Activated T-helper 1 cell treated with anti-CD3 and anti-CD28 coated beads, Interleukin-12 subunit alpha, Interleukin-12 subunit beta, Interleukin-2, Interleukin-4 antibody, amounts not matched to agents 30 ng/mL and 10 ng/mL and 1 ng/mL, durations not matched to agents 14 hours and 24 hours and 36 hours (primary cell): ENCODE results near the gene CIROP. TPM values are rescaled to one million over a fixed set of nuclear protein-coding genes. Genes with fewer than 3 reads are reported as not detected.
"Not testable (repeated sequence)": the region's sequence is repeated elsewhere in the genome, so short reads cannot be mapped to it uniquely, and the experiment has no call there.

ENCODE experiments used
- DNase-seq: peaks from one replicate; pipeline ENCODE4 v3.0.0; 2021; ENCODE audit warnings: low spot score
- H3K27ac Mint-ChIP-seq: one replicate; pipeline ENCODE4 v1.8.0; 2021; ENCODE audit warnings: mild to moderate bottlenecking, mixed read lengths
- H3K27me3 Mint-ChIP-seq: one replicate; pipeline ENCODE4 v1.8.0; 2022; ENCODE audit warnings: mild to moderate bottlenecking, moderate library complexity, mixed read lengths; ENCODE audit not compliant: insufficient read depth
- H3K36me3 Mint-ChIP-seq: one replicate; pipeline ENCODE4 v1.8.0; 2021; ENCODE audit warnings: low read depth, mixed read lengths
- H3K4me1 Mint-ChIP-seq: one replicate; pipeline ENCODE4 v1.8.0; 2021; ENCODE audit warnings: low read depth, mixed read lengths
- H3K4me3 Mint-ChIP-seq: one replicate; pipeline ENCODE4 v1.8.0; 2021; ENCODE audit warnings: mild to moderate bottlenecking, moderate library complexity, mixed read lengths
- H3K9me3 Mint-ChIP-seq: one replicate; pipeline ENCODE4 v1.8.0; 2021; ENCODE audit warnings: mixed read lengths
- intact Hi-C: fragments of 100-400 bp; cut with micrococcal nuclease; formaldehyde crosslinking; loops from one replicate; pipeline ENCODE4 v1.15.1; 2024
- total RNA-seq: library from RNA; stranded (reverse); gene quantifications from 2 replicates; pipeline ENCODE4 v1.2.3, GENCODE V29; 2022

CIROP gene
- total RNA-seq, 1 donor from 2014 or later = not detected

GRCh38 chr14:23115039-23115731 lies 10.4 kb upstream of the CIROP start:
- no peaks in the 10 kb centered on the region for H3K36me3 Mint-ChIP-seq
- H3K27me3 Mint-ChIP-seq = peaks cover 4% of the 10 kb centered on the region
- no peak overlapping the region for H3K4me3 Mint-ChIP-seq
- intact Hi-C loops = no loop called here
- DNase-seq = no peak
- H3K4me1 Mint-ChIP-seq = peaks cover 26% of the 10 kb centered on the region
- H3K27ac Mint-ChIP-seq = no peak overlapping the region
- H3K9me3 Mint-ChIP-seq = no peaks in the 10 kb centered on the region

GRCh38 chr14:23114669-23115038 lies 9.9 kb upstream of the CIROP start:
- no peak for DNase-seq
- Mint-ChIP-seq H3K4me3 (no peak overlapping the region), H3K27ac (peak overlapping the region; percentile 15), H3K36me3 (no peaks in the 10 kb centered on the region), H3K4me1 (peaks cover 21% of the 10 kb centered on the region), H3K9me3 (no peaks in the 10 kb centered on the region), H3K27me3 (peaks cover 4% of the 10 kb centered on the region)
- intact Hi-C loops = no loop called here

GRCh38 chr14:23114120-23114458 lies 9.3 kb upstream of the CIROP start:
- intact Hi-C loops = no loop called here

GRCh38 chr14:23113431-23114119 lies 8.8 kb upstream of the CIROP start:
- Mint-ChIP-seq H3K27me3 (peaks cover 7% of the 10 kb centered on the region), H3K27ac (no peak overlapping the region), H3K4me3 (no peak overlapping the region), H3K9me3 (no peaks in the 10 kb centered on the region), H3K4me1 (peaks cover 10% of the 10 kb centered on the region), H3K36me3 (no peaks in the 10 kb centered on the region)
- intact Hi-C loops = no loop called here
- no peak for DNase-seq

More at GRCh38 chr14:23114120-23114458, 9.3 kb upstream of the CIROP start:
- peak overlapping the region; percentile 15 for H3K27ac Mint-ChIP-seq
- no peak for DNase-seq
- peaks cover 15% of the 10 kb centered on the region for H3K4me1 Mint-ChIP-seq
- H3K9me3 Mint-ChIP-seq = no peaks in the 10 kb centered on the region
- peaks cover 7% of the 10 kb centered on the region for H3K27me3 Mint-ChIP-seq
- H3K4me3 Mint-ChIP-seq = no peak overlapping the region
- no peaks in the 10 kb centered on the region for H3K36me3 Mint-ChIP-seq

- no peak overlapping the region for H3K27ac Mint-ChIP-seq
- H3K9me3 Mint-ChIP-seq = no peaks in the 10 kb centered on the region
- peaks cover 10% of the 10 kb centered on the region for H3K4me1 Mint-ChIP-seq
- no peaks in the 10 kb centered on the region for H3K36me3 Mint-ChIP-seq
- intact Hi-C loops = no loop called here
- H3K27me3 Mint-ChIP-seq = peaks cover 7% of the 10 kb centered on the region
- no peak overlapping the region for H3K4me3 Mint-ChIP-seq
- DNase-seq = no peak
These were observed 7.8 kb upstream of the CIROP start for GRCh38 chr14:23112359-23113178.

DNA sequence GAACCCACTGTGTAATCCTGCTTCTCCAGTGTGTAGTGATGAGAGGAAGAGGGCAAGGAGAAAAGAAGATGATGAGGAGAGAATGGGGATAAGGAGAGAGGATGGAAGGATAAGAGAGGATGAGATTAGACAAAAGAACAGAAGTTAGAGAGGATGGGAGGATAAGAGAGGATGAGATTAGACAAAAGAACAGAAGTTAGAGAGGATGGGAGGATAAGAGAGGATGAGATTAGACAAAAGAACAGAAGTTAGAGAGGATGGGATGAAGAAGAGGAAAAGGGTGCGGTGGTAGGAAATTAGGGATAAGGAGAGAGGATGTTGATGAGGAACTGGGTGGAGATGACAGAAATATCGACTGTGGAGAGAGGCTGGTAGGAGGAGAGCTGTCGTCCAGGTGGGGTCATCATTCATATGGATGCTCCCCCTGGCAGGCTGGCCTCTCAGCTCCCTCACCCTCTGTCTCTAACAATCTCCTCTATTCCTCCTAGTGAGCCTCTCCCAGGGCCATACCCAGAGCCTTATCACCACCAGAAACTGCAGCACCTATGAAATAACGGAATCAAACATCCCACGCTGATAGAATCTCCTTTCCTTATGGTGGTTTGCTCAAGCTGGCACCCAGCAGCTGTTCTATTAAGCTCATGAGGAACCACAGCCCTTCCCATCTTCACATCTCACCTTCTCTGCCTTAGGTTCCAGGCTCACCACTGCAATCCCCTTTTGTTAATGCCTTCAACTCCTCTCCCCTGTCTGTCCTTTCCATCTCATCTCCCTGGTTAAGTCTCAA lies 6.0 kb upstream of the CIROP start:
- intact Hi-C loops = no loop called here
- peaks cover 7% of the 10 kb centered on the region for H3K27me3 Mint-ChIP-seq
- no peak for DNase-seq
- H3K9me3 Mint-ChIP-seq = no peaks in the 10 kb centered on the region
- no peak overlapping the region for H3K27ac Mint-ChIP-seq
- H3K36me3 Mint-ChIP-seq = no peaks in the 10 kb centered on the region
- H3K4me3 Mint-ChIP-seq = no peak overlapping the region
- peaks cover 10% of the 10 kb centered on the region for H3K4me1 Mint-ChIP-seq

DNA sequence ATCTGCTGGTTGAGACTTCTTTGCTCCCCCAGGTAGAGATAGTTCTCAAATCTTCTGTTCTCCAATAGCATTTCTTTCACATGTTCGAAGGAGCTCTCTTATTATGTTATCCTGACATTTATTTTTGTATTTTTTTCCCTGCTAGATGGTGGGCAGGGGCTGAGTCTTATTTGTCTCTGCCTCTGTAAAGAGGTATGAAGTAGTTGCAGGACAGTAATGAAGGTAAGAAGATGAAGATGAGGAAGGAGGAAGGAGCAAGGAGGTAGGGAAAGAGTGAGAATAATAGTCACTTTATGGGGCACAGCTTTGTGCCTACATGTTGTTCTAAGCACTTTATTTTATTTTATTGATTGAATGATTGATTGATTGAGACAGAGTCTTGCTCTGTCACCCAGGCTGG lies 5.0 kb upstream of the CIROP start:
- H3K36me3 Mint-ChIP-seq = no peaks in the 10 kb centered on the region
- no peak overlapping the region for H3K27ac Mint-ChIP-seq
- no peak for DNase-seq
- intact Hi-C loops = loop anchor here (1.0 kb wide), 1 partner anchor 32 kb away; no protein-coding TSS in a partner anchor
- H3K4me3 Mint-ChIP-seq = no peak overlapping the region
- no peaks in the 10 kb centered on the region for H3K9me3 Mint-ChIP-seq
- peaks cover 6% of the 10 kb centered on the region for H3K4me1 Mint-ChIP-seq
- H3K27me3 Mint-ChIP-seq = peaks cover 7% of the 10 kb centered on the region

GRCh38 chr14:23108169-23108568 lies 3.4 kb upstream of the CIROP start:
- H3K27ac Mint-ChIP-seq, H3K9me3 Mint-ChIP-seq, DNase-seq, H3K36me3 Mint-ChIP-seq, H3K4me1 Mint-ChIP-seq, H3K4me3 Mint-ChIP-seq, intact Hi-C loops: not testable (repeated sequence)
- H3K27me3 Mint-ChIP-seq = peaks cover 13% of the 10 kb centered on the region

DNA sequence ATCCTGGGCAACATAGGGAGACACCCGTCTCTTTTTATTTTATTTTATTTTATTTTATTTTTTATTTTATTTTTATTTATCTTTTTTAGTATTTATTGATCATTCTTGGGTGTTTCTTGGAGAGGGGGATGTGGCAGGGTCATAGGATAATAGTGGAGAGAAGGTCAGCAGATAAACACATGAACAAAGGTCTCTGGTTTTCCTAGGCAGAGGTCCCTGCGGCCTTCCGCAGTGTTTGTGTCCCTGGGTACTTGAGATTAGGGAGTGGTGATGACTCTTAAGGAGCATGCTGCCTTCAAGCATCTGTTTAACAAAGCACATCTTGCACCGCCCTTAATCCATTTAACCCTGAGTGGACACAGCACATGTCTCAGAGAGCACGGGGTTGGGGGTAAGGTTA lies 2.8 kb upstream of the CIROP start:
- intact Hi-C loops = not testable (repeated sequence)

DNA sequence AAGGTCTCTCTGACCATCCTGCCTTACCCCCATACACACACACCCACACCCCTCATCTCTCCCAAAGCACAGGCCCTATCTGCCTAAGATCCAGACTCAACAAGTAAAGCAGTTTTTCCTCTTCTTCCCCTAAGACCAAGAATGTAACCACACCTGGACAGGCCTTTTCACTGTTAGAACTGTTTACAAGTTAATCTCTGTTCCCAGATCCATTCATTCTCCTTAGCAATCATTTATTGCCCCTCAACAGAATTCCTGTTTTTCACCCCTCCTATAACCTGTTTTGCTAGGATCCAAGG lies 1.9 kb upstream of the CIROP start:
- no peaks in the 10 kb centered on the region for H3K36me3 Mint-ChIP-seq
- no peaks in the 10 kb centered on the region for H3K4me1 Mint-ChIP-seq
- no peak for DNase-seq
- H3K27me3 Mint-ChIP-seq = peaks cover 17% of the 10 kb centered on the region
- no peak overlapping the region for H3K27ac Mint-ChIP-seq
- no peaks in the 10 kb centered on the region for H3K9me3 Mint-ChIP-seq
- intact Hi-C loops = no loop called here
- no peak overlapping the region for H3K4me3 Mint-ChIP-seq

More for the DNA sequence above, 2.8 kb upstream of the CIROP start:
- DNase-seq, H3K27ac Mint-ChIP-seq, H3K4me3 Mint-ChIP-seq, H3K36me3 Mint-ChIP-seq, H3K4me1 Mint-ChIP-seq, H3K9me3 Mint-ChIP-seq: not testable (repeated sequence)
- H3K27me3 Mint-ChIP-seq = peaks cover 17% of the 10 kb centered on the region

DNA sequence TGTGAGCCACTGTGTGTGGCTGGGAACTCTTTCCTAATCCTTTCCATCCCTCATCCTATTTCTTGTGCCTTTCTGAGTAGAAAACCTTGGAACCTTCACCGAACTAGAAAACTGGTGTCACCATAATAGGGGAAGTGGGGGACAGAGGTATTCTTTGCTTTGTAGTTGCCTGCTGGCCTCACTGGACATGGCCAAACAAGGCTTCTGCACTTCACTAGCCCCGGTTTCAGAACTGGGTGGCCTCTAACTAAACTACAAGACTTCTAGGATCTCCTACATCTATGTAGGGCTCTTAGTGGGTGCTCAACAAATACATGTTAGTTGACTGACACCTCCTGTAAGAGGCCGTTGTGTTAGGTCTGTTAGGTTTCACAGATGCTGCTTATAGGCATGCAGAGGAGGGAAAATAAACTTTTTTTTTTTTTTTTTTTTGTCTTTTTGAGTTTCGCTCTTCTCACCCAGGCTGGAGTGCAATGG lies 597 bp upstream of the CIROP start:
- no peak overlapping the region for H3K4me3 Mint-ChIP-seq
- no peaks in the 10 kb centered on the region for H3K4me1 Mint-ChIP-seq
- H3K27ac Mint-ChIP-seq = no peak overlapping the region
- intact Hi-C loops = no loop called here
- H3K9me3 Mint-ChIP-seq = no peaks in the 10 kb centered on the region
- no peak for DNase-seq
- H3K27me3 Mint-ChIP-seq = peaks cover 17% of the 10 kb centered on the region
- H3K36me3 Mint-ChIP-seq = no peaks in the 10 kb centered on the region

DNA sequence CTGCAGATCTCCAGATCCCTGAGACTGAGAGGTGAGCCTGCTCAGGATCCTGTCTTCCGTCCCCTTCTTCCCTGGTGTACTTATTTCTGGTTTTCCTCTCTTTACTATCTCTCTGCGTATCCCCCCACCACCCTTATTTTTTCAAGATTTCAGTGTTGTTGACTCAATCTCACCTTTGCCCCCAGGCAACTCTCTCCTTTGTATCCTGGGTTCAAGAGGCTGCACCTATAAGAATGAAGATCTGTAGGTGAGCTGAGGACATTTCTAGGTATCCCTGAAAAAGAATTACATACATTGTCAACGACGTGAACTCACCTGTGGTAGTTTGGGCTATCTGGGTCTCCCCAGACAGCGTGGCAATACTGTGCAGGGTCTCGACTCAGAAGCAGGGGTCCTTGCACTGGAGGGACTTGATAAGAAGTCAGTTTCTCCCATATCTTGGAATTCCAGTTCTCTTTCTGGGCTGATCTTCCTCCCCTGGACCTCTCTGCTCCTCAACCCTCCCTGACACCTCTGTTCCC lies 659 bp downstream of the CIROP start:
- Mint-ChIP-seq H3K36me3 (peaks cover 5% of the 10 kb centered on the region), H3K4me1 (no peaks in the 10 kb centered on the region)
- DNase-seq = no peak

More for the DNA sequence above, 659 bp downstream of the CIROP start:
- intact Hi-C loops = no loop called here
- H3K27me3 Mint-ChIP-seq = peaks cover 15% of the 10 kb centered on the region
- H3K27ac Mint-ChIP-seq = no peak overlapping the region
- no peaks in the 10 kb centered on the region for H3K9me3 Mint-ChIP-seq
- H3K4me3 Mint-ChIP-seq = no peak overlapping the region
